T-helper 1 cell treated with Interleukin-12 subunit alpha and Interleukin-12 subunit beta and Interleukin-4 antibody, amounts not matched to agents 30 μg/mL and 1 μg/mL, for 36 hours (primary cell): ENCODE data around the gene KRTAP3-1.
"Not testable (repeated sequence)": the region's sequence is repeated elsewhere in the genome, so short reads cannot be mapped to it uniquely, and the experiment has no call there.

Experiments used
- H3K27ac Mint-ChIP-seq: one replicate; pipeline ENCODE4 v1.8.0; 2021; ENCODE audit warnings: mild to moderate bottlenecking, mixed read lengths
- H3K27me3 Mint-ChIP-seq: one replicate; pipeline ENCODE4 v1.8.0; 2021; ENCODE audit warnings: low read depth, mixed read lengths
- H3K36me3 Mint-ChIP-seq: one replicate; pipeline ENCODE4 v1.8.0; 2021; ENCODE audit warnings: low read depth, mixed read lengths
- H3K4me1 Mint-ChIP-seq: one replicate; pipeline ENCODE4 v1.8.0; 2021; ENCODE audit warnings: low read depth, mixed read lengths
- H3K4me3 Mint-ChIP-seq: one replicate; pipeline ENCODE4 v1.8.0; 2021; ENCODE audit warnings: mild to moderate bottlenecking, moderate library complexity, mixed read lengths
- H3K9me3 Mint-ChIP-seq: one replicate; pipeline ENCODE4 v1.8.0; 2021; ENCODE audit warnings: mixed read lengths

The KRTAP3-1 gene

DNA sequence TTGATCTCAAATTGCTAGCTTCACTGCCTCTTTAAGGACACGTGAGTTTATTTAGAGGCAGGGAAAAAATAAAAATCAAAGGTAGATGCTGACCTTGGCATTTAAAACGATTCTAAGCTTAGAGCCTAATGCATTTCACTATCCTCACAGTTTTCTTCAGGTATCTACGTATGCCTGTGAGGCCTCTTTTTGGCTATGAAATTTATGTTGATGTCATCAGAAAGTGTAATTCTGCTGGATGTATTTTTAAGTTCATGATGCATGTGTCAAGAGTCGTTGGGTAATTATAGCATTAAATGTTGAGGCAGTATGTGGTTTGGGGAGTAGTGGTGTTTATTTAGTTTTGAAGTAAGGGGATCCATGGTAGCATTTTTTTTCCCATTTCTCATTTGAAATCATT is 5.0 kb downstream of the KRTAP3-1 start:
- no peaks in the 10 kb centered on the region for H3K4me1 Mint-ChIP-seq
- H3K4me3 Mint-ChIP-seq, result no peak overlapping the region
- peaks cover 3% of the 10 kb centered on the region for H3K27me3 Mint-ChIP-seq
- H3K27ac Mint-ChIP-seq, result no peak overlapping the region
- no peaks in the 10 kb centered on the region for H3K9me3 Mint-ChIP-seq
- no peaks in the 10 kb centered on the region for H3K36me3 Mint-ChIP-seq

DNA sequence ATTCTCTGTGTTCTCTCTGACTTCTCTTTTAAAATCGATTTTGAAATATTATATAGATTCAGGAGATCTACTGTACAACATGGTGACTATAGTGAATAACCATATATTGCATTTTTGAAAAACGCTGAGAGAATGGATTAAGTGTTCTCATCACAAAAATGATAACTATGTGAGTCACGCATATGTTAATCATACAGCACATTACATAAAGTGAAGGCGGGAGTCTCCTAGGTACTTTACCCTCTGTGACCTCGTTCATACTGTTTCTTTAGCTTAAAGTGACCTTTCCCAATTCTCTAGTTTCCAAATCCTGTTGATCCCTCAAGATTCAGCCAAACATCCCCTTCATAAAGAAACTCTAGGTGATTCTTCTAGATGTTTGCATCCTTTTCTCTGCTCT is 6.1 kb downstream of the KRTAP3-1 start:
- Mint-ChIP-seq H3K27me3 (peaks cover 10% of the 10 kb centered on the region), H3K36me3 (no peaks in the 10 kb centered on the region), H3K4me3 (no peak overlapping the region), H3K4me1 (no peaks in the 10 kb centered on the region), H3K9me3 (no peaks in the 10 kb centered on the region), H3K27ac (no peak overlapping the region)

DNA sequence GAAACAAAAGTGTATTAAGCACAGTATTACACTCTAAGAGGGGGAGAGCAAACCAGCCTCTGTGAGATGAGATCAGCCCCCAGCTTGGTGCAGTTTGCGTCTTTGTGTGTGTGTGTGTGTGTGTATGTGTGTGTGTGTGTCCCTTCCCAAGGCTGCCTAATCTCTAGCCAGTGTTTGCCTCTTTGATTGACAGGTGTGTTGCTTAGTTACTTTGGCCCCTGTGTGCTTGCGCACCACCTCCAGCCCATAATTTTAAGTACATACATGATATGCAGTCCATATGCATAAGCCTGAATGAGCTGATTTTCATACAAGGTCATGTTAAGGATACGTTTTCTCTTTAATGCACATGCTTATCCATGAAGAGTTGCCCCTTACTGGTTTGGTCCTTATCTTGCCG is 7.1 kb downstream of the KRTAP3-1 start:
- H3K27ac Mint-ChIP-seq, result no peak overlapping the region
- H3K4me1 Mint-ChIP-seq, result no peaks in the 10 kb centered on the region
- peaks cover 18% of the 10 kb centered on the region for H3K27me3 Mint-ChIP-seq
- no peaks in the 10 kb centered on the region for H3K9me3 Mint-ChIP-seq
- no peaks in the 10 kb centered on the region for H3K36me3 Mint-ChIP-seq
- no peak overlapping the region for H3K4me3 Mint-ChIP-seq

DNA sequence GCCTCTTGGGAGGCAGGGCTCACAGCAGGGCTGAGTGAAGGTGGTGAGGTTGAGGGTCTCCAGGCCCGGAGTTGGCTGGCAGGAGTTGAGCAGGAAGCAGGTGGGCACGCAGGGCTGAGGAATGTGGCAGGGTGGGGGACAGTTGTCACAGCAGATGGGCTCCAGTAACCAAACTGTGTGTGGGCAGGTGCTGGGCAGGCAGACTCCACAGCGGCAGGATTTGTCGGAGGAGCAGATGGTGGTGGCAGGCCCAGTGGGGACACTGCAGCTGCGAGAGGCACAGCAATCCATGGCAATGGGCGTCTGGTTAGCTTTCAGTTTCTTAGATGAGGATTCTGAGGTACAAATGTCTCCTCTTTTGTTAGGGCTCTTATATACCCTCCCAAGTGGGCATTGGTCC is 9.4 kb downstream of the KRTAP3-1 start, which contains the start of gene KRTAP3-2:
KRTAP3-2 (minus strand) TSS at position 344 of the 400 bp plus-strand sequence; CDS start at position 291, 53 bp downstream.
- H3K9me3 Mint-ChIP-seq, H3K36me3 Mint-ChIP-seq, H3K4me1 Mint-ChIP-seq, H3K4me3 Mint-ChIP-seq, H3K27ac Mint-ChIP-seq: not testable (repeated sequence)
- peaks cover 25% of the 10 kb centered on the region for H3K27me3 Mint-ChIP-seq

DNA sequence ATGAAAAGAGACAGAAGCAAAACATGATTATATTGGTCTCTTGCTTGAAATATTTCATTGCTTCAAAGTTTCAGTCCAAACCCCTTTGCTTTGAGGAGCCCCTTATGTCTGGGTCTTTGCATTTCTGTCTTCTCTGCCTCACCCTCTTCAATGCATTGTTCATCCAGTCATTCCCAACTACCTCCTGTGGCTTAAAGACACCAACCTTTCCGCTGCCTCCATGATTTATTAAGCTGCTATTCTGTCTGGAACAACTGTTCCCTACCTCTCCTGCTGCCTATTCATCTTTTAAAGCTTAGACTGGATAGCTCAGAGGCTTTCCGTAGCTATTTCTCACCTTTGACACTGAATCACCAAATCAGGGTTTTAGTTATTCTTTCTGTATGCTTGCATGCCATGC is 11.6 kb downstream of the KRTAP3-1 start:
- peaks cover 36% of the 10 kb centered on the region for H3K27me3 Mint-ChIP-seq
- H3K36me3 Mint-ChIP-seq, result no peaks in the 10 kb centered on the region
- no peaks in the 10 kb centered on the region for H3K4me1 Mint-ChIP-seq
- H3K27ac Mint-ChIP-seq, result no peak overlapping the region
- no peak overlapping the region for H3K4me3 Mint-ChIP-seq
- H3K9me3 Mint-ChIP-seq, result no peaks in the 10 kb centered on the region

DNA sequence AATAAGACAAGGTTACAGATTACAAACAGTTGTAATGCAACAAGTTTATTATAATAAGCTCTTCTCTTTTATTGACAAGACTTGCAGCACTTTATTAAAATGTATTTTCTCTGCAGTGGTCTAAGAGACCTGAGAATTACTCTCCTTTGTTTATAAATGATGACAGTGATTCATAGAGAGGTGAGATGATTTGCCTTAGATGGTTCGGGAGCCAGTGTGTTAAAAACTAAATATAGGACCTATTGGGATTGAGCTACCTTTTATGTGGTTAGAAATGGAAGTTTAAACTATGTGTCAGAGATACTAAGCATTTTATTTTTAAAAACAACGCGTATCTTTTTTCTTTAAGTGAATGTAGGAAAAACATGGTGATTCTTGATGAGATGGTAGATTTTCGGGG is 12.1 kb downstream of the KRTAP3-1 start:
- Mint-ChIP-seq H3K36me3 (no peaks in the 10 kb centered on the region), H3K27me3 (peaks cover 41% of the 10 kb centered on the region), H3K4me3 (no peak overlapping the region), H3K4me1 (no peaks in the 10 kb centered on the region), H3K9me3 (no peaks in the 10 kb centered on the region), H3K27ac (no peak overlapping the region)

DNA sequence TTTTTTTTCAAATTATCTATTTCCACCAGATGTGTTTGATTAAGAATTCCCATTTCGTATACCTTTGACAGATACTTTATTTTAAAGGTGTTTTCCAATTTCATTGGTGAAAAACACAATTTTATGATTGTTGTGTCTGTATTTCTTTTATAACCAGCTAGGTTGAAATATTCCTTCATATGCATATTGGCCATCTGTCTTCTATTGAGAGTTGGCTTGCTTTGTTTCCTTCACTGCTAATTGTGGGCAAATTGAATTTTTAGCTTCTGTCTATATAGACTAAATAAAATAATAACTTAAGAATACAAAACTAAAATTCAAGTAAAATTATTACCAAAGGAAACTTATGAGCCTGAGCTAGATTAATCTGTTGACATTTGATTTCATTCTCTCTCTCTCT is 13.8 kb downstream of the KRTAP3-1 start:
- no peak overlapping the region for H3K4me3 Mint-ChIP-seq
- no peaks in the 10 kb centered on the region for H3K36me3 Mint-ChIP-seq
- no peaks in the 10 kb centered on the region for H3K4me1 Mint-ChIP-seq
- peaks cover 48% of the 10 kb centered on the region for H3K27me3 Mint-ChIP-seq
- no peaks in the 10 kb centered on the region for H3K9me3 Mint-ChIP-seq
- no peak overlapping the region for H3K27ac Mint-ChIP-seq

DNA sequence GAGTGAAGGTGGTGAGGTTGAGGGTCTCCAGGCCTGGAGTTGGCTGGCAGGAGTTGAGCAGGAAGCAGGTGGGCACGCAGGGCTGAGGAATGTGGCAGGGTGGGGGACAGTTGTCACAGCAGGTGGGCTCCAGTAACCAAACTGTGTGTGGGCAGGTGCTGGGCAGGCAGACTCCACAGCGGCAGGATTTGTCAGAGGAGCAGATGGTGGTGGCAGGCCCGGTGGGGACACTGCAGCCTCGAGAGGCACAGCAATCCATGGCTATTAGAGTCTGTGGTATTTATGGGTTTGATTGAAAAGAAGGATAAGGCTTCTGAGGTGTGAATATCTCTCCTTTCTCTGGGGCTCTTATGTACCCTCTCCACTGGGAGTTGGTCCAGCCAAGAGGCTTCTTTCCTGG is 15.1 kb downstream of the KRTAP3-1 start, which contains the start of gene KRTAP3-3:
KRTAP3-3 (minus strand) TSS at position 326 of the 400 bp plus-strand sequence; CDS start at position 259, 67 bp downstream.
- H3K27me3 Mint-ChIP-seq, result peaks cover 48% of the 10 kb centered on the region

DNA sequence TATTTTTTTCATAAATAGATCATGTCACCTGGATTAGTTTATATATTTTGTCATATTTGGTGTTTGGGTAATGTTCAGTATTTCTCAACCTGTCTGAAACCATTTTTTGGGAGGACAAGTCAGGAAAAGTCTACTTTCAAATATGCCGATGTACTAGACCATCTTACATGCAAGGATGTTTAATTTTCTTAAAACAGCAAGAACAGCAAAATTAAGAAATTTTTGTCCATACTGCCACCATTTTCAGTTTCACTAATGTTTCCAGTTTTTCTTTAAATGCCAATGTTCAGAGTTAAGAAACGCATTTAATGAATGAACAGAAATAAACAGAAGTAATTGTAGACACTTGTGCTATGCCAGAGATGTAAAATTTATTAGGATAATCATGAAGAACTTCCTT is 15.8 kb downstream of the KRTAP3-1 start:
- no peak overlapping the region for H3K27ac Mint-ChIP-seq
- H3K4me3 Mint-ChIP-seq, result no peak overlapping the region
- H3K9me3 Mint-ChIP-seq, result no peaks in the 10 kb centered on the region
- H3K4me1 Mint-ChIP-seq, result no peaks in the 10 kb centered on the region
- peaks cover 41% of the 10 kb centered on the region for H3K27me3 Mint-ChIP-seq
- no peaks in the 10 kb centered on the region for H3K36me3 Mint-ChIP-seq

More for the DNA sequence above, 15.1 kb downstream of the KRTAP3-1 start, which contains the start of gene KRTAP3-3:
- Mint-ChIP-seq H3K27ac (no peak within 1 kb of the TSS), H3K4me3 (no peak within 1 kb of the TSS), H3K9me3 (no peaks in the 10 kb centered on the region), H3K36me3 (no peaks in the 10 kb centered on the region), H3K4me1 (no peaks in the 10 kb centered on the region)

DNA sequence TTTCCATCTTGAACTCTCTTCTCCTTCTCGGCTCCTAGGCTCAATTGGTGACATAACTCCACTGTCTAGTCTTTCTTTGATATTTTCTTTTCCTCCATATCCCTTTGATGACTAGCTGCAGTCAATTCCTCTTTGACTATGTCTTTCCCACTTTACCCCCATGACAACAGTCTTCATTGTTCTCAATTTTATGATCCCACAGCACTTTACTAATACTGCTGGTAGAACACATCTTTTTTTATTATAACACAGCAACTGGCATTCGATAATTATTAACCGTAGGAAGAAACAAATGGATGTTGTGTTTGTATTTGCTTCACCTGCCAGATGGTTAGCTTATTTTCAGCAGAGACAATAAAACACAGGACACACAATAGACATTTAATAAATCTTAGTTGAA is 16.3 kb downstream of the KRTAP3-1 start:
- no peaks in the 10 kb centered on the region for H3K9me3 Mint-ChIP-seq
- H3K4me3 Mint-ChIP-seq, result no peak overlapping the region
- H3K36me3 Mint-ChIP-seq, result no peaks in the 10 kb centered on the region
- H3K27me3 Mint-ChIP-seq, result peaks cover 39% of the 10 kb centered on the region
- no peaks in the 10 kb centered on the region for H3K4me1 Mint-ChIP-seq
- H3K27ac Mint-ChIP-seq, result no peak overlapping the region

DNA sequence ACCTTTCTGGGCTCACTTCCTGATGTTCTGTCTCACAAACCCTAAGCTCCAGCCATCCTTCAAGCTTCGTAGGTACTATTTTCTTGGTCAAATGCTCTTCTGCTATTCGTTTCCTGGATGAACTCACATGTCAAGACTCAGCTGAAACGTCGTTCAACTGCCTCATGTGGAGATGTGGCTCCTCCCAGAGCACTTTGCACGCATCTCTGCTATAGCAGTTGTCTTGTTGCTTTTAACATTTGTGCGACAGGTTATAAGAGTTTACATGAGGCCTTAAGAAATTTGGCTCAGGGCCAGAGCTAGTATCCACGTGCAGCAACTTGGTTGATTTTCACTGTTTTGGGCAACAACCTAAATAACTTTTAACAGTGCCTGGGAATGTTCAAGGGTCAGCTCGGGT is 22.0 kb downstream of the KRTAP3-1 start:
- no peak overlapping the region for H3K27ac Mint-ChIP-seq
- no peak overlapping the region for H3K4me3 Mint-ChIP-seq
- peaks cover 26% of the 10 kb centered on the region for H3K27me3 Mint-ChIP-seq
- no peaks in the 10 kb centered on the region for H3K9me3 Mint-ChIP-seq
- no peaks in the 10 kb centered on the region for H3K36me3 Mint-ChIP-seq
- no peaks in the 10 kb centered on the region for H3K4me1 Mint-ChIP-seq

DNA sequence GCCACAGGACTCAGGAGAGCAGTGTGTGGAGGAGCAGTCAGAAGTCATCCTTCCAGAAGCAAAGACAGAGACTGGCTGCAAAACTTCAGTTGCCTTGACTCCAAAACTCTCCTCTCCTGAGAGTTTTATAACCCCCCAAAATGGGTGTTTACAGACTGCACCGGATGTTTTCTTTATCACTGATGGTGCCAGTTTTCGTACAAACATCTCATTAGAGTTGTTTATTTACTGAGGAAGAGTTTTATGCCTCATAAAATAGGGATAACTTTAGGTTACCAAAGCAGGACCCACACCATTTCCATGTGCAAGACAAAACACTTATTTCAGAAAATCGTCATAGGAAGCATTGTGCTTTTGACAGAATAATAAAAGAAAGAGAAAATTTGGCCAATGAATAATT is 24.7 kb downstream of the KRTAP3-1 start, which contains the start of gene KRT40:
KRT40 (minus strand) TSS at position 101 of the 400 bp plus-strand sequence; CDS start at position 48, 53 bp downstream.
- no peak within 1 kb of the TSS for H3K4me3 Mint-ChIP-seq
- no peaks in the 10 kb centered on the region for H3K9me3 Mint-ChIP-seq
- peaks cover 18% of the 10 kb centered on the region for H3K27me3 Mint-ChIP-seq
- H3K27ac Mint-ChIP-seq, result no peak within 1 kb of the TSS
- H3K4me1 Mint-ChIP-seq, result no peaks in the 10 kb centered on the region
- no peaks in the 10 kb centered on the region for H3K36me3 Mint-ChIP-seq

DNA sequence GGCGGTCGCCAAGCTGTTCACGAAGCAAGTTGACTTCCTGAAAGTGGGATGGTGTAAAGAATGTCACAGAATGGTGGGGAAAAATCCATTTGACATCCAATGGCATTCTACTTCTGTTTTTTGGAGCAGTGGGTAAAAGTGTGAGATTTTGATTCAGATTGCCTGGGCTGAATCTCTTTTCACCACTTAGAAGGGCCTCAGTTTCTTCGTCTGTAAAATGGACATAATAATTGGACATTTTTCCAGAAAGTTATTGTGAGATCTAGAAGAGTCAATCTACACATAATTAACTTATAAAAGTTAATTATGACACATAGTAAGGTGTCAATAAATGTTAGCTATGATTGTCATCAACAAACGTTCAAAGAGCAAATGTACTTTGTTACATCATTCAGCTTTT is 27.8 kb downstream of the KRTAP3-1 start:
- H3K4me1 Mint-ChIP-seq, result no peaks in the 10 kb centered on the region
- no peaks in the 10 kb centered on the region for H3K9me3 Mint-ChIP-seq
- H3K4me3 Mint-ChIP-seq, result no peak overlapping the region
- H3K36me3 Mint-ChIP-seq, result no peaks in the 10 kb centered on the region
- H3K27me3 Mint-ChIP-seq, result peaks cover 10% of the 10 kb centered on the region
- no peak overlapping the region for H3K27ac Mint-ChIP-seq

DNA sequence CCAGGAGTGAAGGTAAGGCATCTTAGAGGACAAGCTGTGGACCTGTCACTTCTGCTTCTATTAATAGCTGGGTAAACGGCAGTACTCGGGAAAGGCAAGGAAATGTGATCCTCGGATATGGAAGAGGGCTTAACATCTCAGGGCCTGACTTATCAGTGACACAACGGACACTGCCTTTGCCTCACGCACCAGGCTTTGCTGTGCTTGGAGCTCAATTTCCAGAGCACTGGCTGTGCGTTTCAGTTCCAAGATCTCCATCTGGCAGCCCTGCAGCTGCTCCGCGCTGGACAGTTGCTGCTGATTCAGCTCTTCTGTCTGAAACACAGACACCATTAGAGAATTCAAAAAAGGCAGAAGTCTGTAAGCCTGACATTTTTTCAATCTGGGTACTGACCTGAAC is 28.3 kb downstream of the KRTAP3-1 start:
- no peaks in the 10 kb centered on the region for H3K4me1 Mint-ChIP-seq
- peaks cover 8% of the 10 kb centered on the region for H3K27me3 Mint-ChIP-seq
- no peaks in the 10 kb centered on the region for H3K36me3 Mint-ChIP-seq
- no peak overlapping the region for H3K4me3 Mint-ChIP-seq
- H3K27ac Mint-ChIP-seq, result no peak overlapping the region
- H3K9me3 Mint-ChIP-seq, result no peaks in the 10 kb centered on the region

DNA sequence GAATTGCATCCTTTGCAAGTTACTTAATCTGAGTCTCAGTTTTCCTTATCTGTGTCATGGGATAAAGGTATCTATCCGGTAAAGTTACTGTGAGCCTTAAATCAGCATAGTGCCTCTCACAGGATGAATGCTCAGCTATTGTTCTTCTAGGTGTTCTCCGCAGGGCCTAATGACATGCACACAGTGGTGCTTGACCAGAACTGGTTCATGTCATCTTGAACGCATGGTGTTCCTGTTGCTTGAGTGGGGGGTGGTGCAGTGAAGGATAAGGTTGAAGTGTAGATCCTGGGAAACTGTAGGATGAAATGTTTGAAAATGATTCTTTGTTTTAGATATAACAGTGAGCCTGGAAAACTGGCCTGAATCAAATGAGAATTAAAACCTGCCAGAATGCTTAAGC is 28.8 kb downstream of the KRTAP3-1 start:
- H3K9me3 Mint-ChIP-seq, result no peaks in the 10 kb centered on the region
- H3K27ac Mint-ChIP-seq, result no peak overlapping the region
- no peaks in the 10 kb centered on the region for H3K4me1 Mint-ChIP-seq
- H3K4me3 Mint-ChIP-seq, result no peak overlapping the region
- H3K36me3 Mint-ChIP-seq, result no peaks in the 10 kb centered on the region
- peaks cover 12% of the 10 kb centered on the region for H3K27me3 Mint-ChIP-seq

DNA sequence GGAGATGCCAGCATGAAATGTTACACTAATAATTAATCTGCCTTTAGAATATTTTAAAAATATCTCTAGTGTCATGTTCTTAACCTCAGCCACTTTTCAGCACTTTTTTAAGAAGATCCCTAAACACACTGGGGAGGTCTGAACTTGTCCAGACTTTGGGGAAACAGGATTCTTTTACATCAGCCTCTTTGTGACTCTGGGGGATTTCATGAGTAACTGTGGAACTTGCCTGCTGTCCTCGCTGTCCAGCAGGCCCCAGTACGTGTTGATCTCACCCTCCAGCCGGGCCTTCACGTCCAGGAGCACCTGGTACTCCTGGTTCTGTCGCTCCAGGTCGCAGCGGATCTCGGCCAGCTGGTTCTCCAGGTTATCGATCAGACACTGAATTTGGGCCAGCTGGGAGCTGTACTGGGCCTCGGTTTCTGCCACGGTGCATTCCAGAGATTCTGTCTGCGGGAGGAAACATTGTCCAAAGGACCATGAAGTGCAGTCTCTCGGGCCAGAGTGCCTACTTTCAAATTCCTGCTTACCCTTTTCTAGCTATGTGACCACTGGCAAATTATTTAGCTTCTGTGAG is 30.3 kb downstream of the KRTAP3-1 start:
- H3K9me3 Mint-ChIP-seq, result no peaks in the 10 kb centered on the region
- no peak overlapping the region for H3K27ac Mint-ChIP-seq
- H3K36me3 Mint-ChIP-seq, result no peaks in the 10 kb centered on the region
- H3K4me1 Mint-ChIP-seq, result no peaks in the 10 kb centered on the region
- H3K27me3 Mint-ChIP-seq, result peaks cover 12% of the 10 kb centered on the region
- H3K4me3 Mint-ChIP-seq, result no peak overlapping the region
